Caco-2 (cell line): ENCODE measurements around the gene MTA3. TPM values are rescaled to one million over a fixed set of nuclear protein-coding genes. Genes with fewer than 3 reads are reported as not detected.

ENCODE experiments used
- BruUV-seq: library from RNA; stranded (reverse); fragments of 400-500 nt; replicated peaks from 2 replicates; lab custom pipeline; 2021; lab: Mats Ljungman, UMichigan
- CTCF ChIA-PET: fragments of 300-600 bp; sonication (Branson Sonifier 250); formaldehyde crosslinking; loops from one replicate; lab custom pipeline; 2022; ENCODE audit warnings: antibody characterized with exemption; lab: Charles Lee
- POLR2A ChIA-PET: fragments of 300-600 bp; sonication (Branson Sonifier 250); formaldehyde crosslinking; loops from one replicate; lab custom pipeline; 2022; ENCODE audit warnings: antibody characterized with exemption; lab: Charles Lee
- DNase-seq, 2 experiments: peaks; one replicate each; pipeline versions ENCODE4 v3.0.0 to v3.0.0-alpha.2; 2020 to 2022
- H3K27me3 ChIP-seq: replicated peaks from 2 replicates; pipeline ENCODE4 v1.6.0; 2011; ENCODE audit warnings: low read length; ENCODE audit not compliant: control insufficient read depth, insufficient read depth
- H3K36me3 ChIP-seq: 2 replicates; pipeline ENCODE4 v1.5.1; 2011; ENCODE audit warnings: low read length; ENCODE audit not compliant: control insufficient read depth, insufficient read depth
- H3K4me1 ChIP-seq: fragments of 250-450 bp; sonication (Bioruptor Pico); 2 replicates; pipeline ENCODE4 v1.5.1; 2020; ENCODE audit warnings: mild to moderate bottlenecking
- H3K4me3 ChIP-seq: 2 replicates; pipeline ENCODE4 v1.5.1; 2011; ENCODE audit warnings: low read depth, mild to moderate bottlenecking, control low read depth, low read length
- H3K9me3 ChIP-seq: fragments of 250-450 bp; sonication (Bioruptor Pico); 2 replicates; pipeline ENCODE4 v1.5.1; 2020; ENCODE audit warnings: mild to moderate bottlenecking, moderate library complexity
- H3K27ac Mint-ChIP-seq: one replicate; pipeline ENCODE4 v1.8.0; 2022; ENCODE audit warnings: mixed read lengths; ENCODE audit not compliant: unreplicated experiment
- H3K27me3 Mint-ChIP-seq: one replicate; pipeline ENCODE4 v1.8.0; 2022; ENCODE audit warnings: mixed read lengths; ENCODE audit not compliant: insufficient read depth, unreplicated experiment
- H3K36me3 Mint-ChIP-seq: one replicate; pipeline ENCODE4 v1.8.0; 2022; ENCODE audit warnings: mild to moderate bottlenecking, mixed read lengths; ENCODE audit not compliant: insufficient read depth, unreplicated experiment
- H3K4me1 Mint-ChIP-seq: one replicate; pipeline ENCODE4 v1.8.0; 2022; ENCODE audit warnings: low read depth, mixed read lengths; ENCODE audit not compliant: unreplicated experiment
- H3K4me3 Mint-ChIP-seq: one replicate; pipeline ENCODE4 v1.8.0; 2022; ENCODE audit warnings: mild to moderate bottlenecking, moderate library complexity, mixed read lengths; ENCODE audit not compliant: unreplicated experiment
- H3K9me3 Mint-ChIP-seq: one replicate; pipeline ENCODE4 v1.8.0; 2022; ENCODE audit warnings: mixed read lengths; ENCODE audit not compliant: unreplicated experiment
- intact Hi-C: fragments of 100-400 bp; cut with micrococcal nuclease; formaldehyde crosslinking; loops from one replicate; pipeline ENCODE4 v1.10.0; 2022; ENCODE audit not compliant: unreplicated experiment
- total RNA-seq: library from RNA; stranded (reverse); gene quantifications from 2 replicates; pipeline ENCODE4 v1.2.3, GENCODE V29; 2022
- TF ChIP-seq, protein P1 (sequence below), 2 experiments: fragments of 200-600 bp in 1 of 2; IDR thresholded peaks; 1 replicate in 1 of 2; 2 replicates in 1 of 2; pipeline versions ENCODE4 v1.5.1 to v1.8.0; 2011 to 2022; ENCODE audit warnings: antibody characterized with exemption in 1 of 2, control low read depth in 1 of 2, inconsistent platforms in 1 of 2, low read depth in 1 of 2, low read length in 1 of 2, mild to moderate bottlenecking in 1 of 2, moderate library complexity in 1 of 2; ENCODE audit not compliant: insufficient read depth in 1 of 2, severe bottlenecking in 1 of 2, unreplicated experiment in 1 of 2

Gene MTA3
- total RNA-seq, 1 experiment from 2014 or later: 85.7 TPM

DNA sequence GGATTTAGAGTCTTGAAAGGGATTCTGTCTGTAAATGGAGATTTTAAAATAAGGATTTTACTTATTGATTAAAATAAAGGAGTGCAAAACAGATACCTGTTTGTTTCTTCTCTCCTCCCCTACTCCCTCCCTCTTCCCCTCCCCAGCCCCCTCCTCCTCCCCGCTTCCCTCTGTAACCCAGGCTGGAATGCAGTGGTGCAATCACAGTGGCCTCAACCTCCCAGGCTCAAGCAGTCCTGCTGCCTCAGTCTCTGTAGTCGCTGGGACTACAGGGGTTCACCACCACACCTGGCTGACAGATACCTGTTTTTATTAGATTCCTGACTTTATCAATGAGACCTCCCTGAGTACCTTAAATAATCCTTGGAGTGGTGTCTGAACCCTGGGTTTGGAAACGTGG is 138.4 kb downstream of the MTA3 start:
- no peak overlapping the region for H3K4me3 ChIP-seq
- intact Hi-C loops: no loop called here
- H3K9me3 ChIP-seq: no peaks in the 10 kb centered on the region
- Mint-ChIP-seq H3K27ac (no peak overlapping the region), H3K4me3 (no peak overlapping the region), H3K36me3 (peaks cover 22% of the 10 kb centered on the region), H3K4me1 (no peaks in the 10 kb centered on the region), H3K9me3 (no peaks in the 10 kb centered on the region), H3K27me3 (no peaks in the 10 kb centered on the region)
- TF ChIP-seq, protein P1, sequence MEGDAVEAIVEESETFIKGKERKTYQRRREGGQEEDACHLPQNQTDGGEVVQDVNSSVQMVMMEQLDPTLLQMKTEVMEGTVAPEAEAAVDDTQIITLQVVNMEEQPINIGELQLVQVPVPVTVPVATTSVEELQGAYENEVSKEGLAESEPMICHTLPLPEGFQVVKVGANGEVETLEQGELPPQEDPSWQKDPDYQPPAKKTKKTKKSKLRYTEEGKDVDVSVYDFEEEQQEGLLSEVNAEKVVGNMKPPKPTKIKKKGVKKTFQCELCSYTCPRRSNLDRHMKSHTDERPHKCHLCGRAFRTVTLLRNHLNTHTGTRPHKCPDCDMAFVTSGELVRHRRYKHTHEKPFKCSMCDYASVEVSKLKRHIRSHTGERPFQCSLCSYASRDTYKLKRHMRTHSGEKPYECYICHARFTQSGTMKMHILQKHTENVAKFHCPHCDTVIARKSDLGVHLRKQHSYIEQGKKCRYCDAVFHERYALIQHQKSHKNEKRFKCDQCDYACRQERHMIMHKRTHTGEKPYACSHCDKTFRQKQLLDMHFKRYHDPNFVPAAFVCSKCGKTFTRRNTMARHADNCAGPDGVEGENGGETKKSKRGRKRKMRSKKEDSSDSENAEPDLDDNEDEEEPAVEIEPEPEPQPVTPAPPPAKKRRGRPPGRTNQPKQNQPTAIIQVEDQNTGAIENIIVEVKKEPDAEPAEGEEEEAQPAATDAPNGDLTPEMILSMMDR (IDR thresholded peaks at IDR 0.05; ENCODE audit: insufficient read depth in 1 of 2, low read depth in 1 of 2, low read length in 1 of 2, severe bottlenecking in 1 of 2, unreplicated experiment in 1 of 2): no peak
- peak in 1 of 2 experiments; percentile 36 for DNase-seq
- no peaks in the 10 kb centered on the region for H3K4me1 ChIP-seq
- CTCF ChIA-PET: no interaction called here
- no peaks in the 10 kb centered on the region for H3K36me3 ChIP-seq
- no peaks in the 10 kb centered on the region for H3K27me3 ChIP-seq
- no TSS peak for BruUV-seq
- POLR2A ChIA-PET: no interaction called here

DNA sequence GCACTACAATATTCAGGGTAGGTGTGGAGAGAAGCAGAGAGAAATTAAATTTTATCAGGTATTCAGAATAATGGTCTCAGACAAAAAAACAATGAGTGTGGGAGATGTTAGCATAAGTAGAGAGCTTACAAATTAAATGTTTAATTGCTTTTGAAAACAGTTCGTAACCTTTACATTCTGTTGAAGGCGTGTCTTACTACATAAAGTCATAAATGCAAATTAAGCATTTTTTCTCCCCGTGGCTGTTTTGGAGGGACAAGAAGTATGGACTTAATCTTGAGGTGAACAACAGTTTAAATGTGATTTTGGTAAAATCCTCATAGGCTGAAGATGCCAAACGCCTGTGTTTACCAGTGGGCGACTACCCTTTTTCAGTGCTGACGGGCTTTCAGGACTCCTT is 139.7 kb downstream of the MTA3 start:
- H3K27ac Mint-ChIP-seq: no peak overlapping the region
- intact Hi-C loops: no loop called here
- Histone ChIP-seq H3K9me3 (no peaks in the 10 kb centered on the region), H3K4me3 (no peak overlapping the region), H3K36me3 (no peaks in the 10 kb centered on the region), H3K4me1 (no peaks in the 10 kb centered on the region), H3K27me3 (no peaks in the 10 kb centered on the region)
- H3K4me1 Mint-ChIP-seq: no peaks in the 10 kb centered on the region
- no peaks in the 10 kb centered on the region for H3K9me3 Mint-ChIP-seq
- no peak for DNase-seq
- peaks cover 20% of the 10 kb centered on the region for H3K36me3 Mint-ChIP-seq
- no peaks in the 10 kb centered on the region for H3K27me3 Mint-ChIP-seq
- no peak overlapping the region for H3K4me3 Mint-ChIP-seq
- POLR2A ChIA-PET: no interaction called here
- TF ChIP-seq, protein P1 (IDR thresholded peaks at IDR 0.05; ENCODE audit: insufficient read depth in 1 of 2, low read depth in 1 of 2, low read length in 1 of 2, severe bottlenecking in 1 of 2, unreplicated experiment in 1 of 2): no peak
- CTCF ChIA-PET: no interaction called here
- BruUV-seq: no TSS peak

DNA sequence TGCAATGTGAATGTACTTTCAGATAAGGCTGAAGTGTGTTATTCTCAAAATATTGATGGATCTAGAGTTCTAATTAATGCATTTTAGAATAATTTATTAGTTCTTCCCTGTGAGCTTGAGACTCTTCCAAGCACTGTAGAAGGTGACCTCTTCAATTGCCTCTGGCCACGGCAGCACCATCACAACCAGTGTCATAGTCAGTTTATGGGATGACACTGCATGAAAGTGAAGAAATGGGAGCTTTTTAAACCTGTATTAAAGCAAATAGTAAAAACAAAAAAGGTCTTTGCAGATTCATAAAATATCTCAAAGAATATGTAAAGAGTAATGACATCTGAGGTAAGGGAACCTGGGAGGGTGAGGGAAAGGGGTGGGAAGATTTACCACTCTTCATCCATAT is 143.5 kb downstream of the MTA3 start:
- Mint-ChIP-seq H3K4me3 (no peak overlapping the region), H3K27ac (no peak overlapping the region), H3K27me3 (no peaks in the 10 kb centered on the region), H3K4me1 (no peaks in the 10 kb centered on the region), H3K36me3 (peaks cover 9% of the 10 kb centered on the region), H3K9me3 (no peaks in the 10 kb centered on the region)
- ChIA-PET CTCF (no interaction called here), POLR2A (no interaction called here)
- Histone ChIP-seq H3K27me3 (no peaks in the 10 kb centered on the region), H3K4me1 (no peaks in the 10 kb centered on the region), H3K9me3 (no peaks in the 10 kb centered on the region), H3K36me3 (no peaks in the 10 kb centered on the region), H3K4me3 (no peak overlapping the region)
- no TSS peak for BruUV-seq
- TF ChIP-seq, protein P1 (IDR thresholded peaks at IDR 0.05; ENCODE audit: insufficient read depth in 1 of 2, low read depth in 1 of 2, low read length in 1 of 2, severe bottlenecking in 1 of 2, unreplicated experiment in 1 of 2): no peak
- intact Hi-C loops: no loop called here
- no peak for DNase-seq
